Progenitor cell of endocrine pancreas (in vitro differentiated cells): ENCODE data around the gene MSI2. TPM values are rescaled to one million over a fixed set of nuclear protein-coding genes. Genes with fewer than 3 reads are reported as not detected.

ENCODE experiments used
- DNase-seq: peaks from one replicate; pipeline ENCODE4 v3.0.0; 2021; ENCODE audit warnings: low spot score; ENCODE audit not compliant: unreplicated experiment
- H3K27ac Mint-ChIP-seq: 2 replicates; pipeline ENCODE4 v1.8.0; 2021; ENCODE audit warnings: mild to moderate bottlenecking, moderate library complexity, mixed read lengths
- H3K27me3 Mint-ChIP-seq: 2 replicates; pipeline ENCODE4 v1.8.0; 2021; ENCODE audit warnings: mixed read lengths
- H3K36me3 Mint-ChIP-seq: 2 replicates; pipeline ENCODE4 v1.8.0; 2022; ENCODE audit warnings: mixed read lengths; ENCODE audit not compliant: insufficient read depth
- H3K4me1 Mint-ChIP-seq: 2 replicates; pipeline ENCODE4 v1.8.0; 2021; ENCODE audit warnings: low read depth, mixed read lengths
- H3K4me3 Mint-ChIP-seq: 2 replicates; pipeline ENCODE4 v1.8.0; 2021; ENCODE audit warnings: low read depth, mild to moderate bottlenecking, moderate library complexity, mixed read lengths
- H3K9me3 Mint-ChIP-seq: 2 replicates; pipeline ENCODE4 v1.8.0; 2021; ENCODE audit warnings: low read depth, mixed read lengths
- CTCF ChIP-seq: fragments of 200-600 bp; sonication (generic); IDR thresholded peaks from one replicate; pipeline ENCODE4 v1.5.0; 2021; ENCODE audit warnings: antibody characterized with exemption, mild to moderate bottlenecking; ENCODE audit not compliant: unreplicated experiment
- total RNA-seq: library from RNA; stranded (reverse); gene quantifications from 2 replicates; pipeline ENCODE4 v1.2.1, GENCODE V29; 2021

Gene MSI2
- total RNA-seq, 1 donor from 2014 or later = 164 TPM

DNA sequence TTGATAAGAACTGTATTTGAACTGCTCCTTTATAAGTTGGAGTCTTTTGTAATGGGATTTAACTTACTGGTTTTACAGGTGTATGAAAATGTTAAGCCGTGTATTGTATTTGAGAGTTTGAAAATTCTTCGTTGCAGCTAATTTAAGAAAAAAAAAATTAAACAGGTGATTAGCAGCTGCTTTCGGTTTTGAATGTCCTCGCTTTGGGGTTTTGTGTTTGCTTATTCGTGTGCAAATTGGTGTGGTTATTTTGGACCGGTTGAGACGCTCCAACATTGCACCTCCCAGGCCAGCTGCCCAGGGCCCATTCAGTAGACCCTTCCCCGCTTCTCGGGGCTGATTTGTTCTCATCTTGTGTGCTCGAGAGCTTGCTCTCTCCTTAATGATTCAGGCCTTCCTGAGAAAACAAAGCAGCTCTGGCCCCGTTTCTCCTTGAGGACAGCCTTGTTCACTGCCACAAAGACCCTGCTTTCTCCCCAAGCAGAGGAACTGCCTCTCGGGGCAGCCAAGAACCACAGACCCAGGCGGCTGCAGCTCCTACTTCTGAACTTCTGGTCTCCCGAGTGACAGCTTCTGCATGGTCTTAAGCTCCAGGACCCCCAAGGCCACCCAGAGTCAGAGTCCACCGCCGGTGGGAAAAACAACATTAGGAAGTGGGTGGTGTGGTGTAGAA is 100.5 kb downstream of the MSI2 start:
- Mint-ChIP-seq H3K27me3 (no peaks in the 10 kb centered on the region), H3K9me3 (no peaks in the 10 kb centered on the region), H3K4me3 (peak overlapping the region; percentile 22), H3K27ac (peak overlapping the region; percentile 94), H3K36me3 (peaks cover 11% of the 10 kb centered on the region), H3K4me1 (peaks cover 31% of the 10 kb centered on the region)
- TF ChIP-seq CTCF = no peak
- no peak for DNase-seq

DNA sequence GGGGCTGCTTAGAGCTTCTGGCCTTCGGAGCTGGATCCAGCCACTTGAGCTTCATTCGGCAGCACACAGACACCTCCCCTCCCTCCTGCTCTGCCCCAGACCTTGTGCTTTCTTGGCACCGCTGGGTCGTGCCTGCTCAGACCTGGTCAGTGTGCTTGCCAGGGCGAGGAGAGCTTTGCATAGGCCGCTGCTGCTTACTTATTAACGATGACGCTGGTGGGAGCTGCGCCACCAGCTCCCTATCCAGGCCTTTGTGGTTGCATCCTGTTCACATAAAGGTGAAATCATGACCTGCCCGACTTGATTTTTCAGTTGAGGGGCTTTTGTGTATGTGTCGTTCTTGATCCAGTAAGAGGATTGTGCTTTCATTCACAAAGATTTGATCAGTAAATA is 101.1 kb downstream of the MSI2 start:
- no peak for TF ChIP-seq CTCF
- DNase-seq = no peak
- H3K4me1 Mint-ChIP-seq = peaks cover 31% of the 10 kb centered on the region
- H3K27me3 Mint-ChIP-seq = no peaks in the 10 kb centered on the region
- H3K4me3 Mint-ChIP-seq = peak overlapping the region; percentile 17
- H3K9me3 Mint-ChIP-seq = no peaks in the 10 kb centered on the region
- H3K27ac Mint-ChIP-seq = peak overlapping the region; percentile 94
- peaks cover 9% of the 10 kb centered on the region for H3K36me3 Mint-ChIP-seq

- peak overlapping the region; percentile 94 for H3K27ac Mint-ChIP-seq
Observed at GRCh38 chr17:57357830-57358430, 101.6 kb downstream of the MSI2 start.

GRCh38 chr17:57360266-57360665 is 103.9 kb downstream of the MSI2 start:
- DNase-seq = no peak
- no peaks in the 10 kb centered on the region for H3K27me3 Mint-ChIP-seq
- H3K9me3 Mint-ChIP-seq = no peaks in the 10 kb centered on the region
- no peak for TF ChIP-seq CTCF
- peaks cover 32% of the 10 kb centered on the region for H3K4me1 Mint-ChIP-seq
- H3K36me3 Mint-ChIP-seq = peaks cover 2% of the 10 kb centered on the region
- H3K4me3 Mint-ChIP-seq = no peak overlapping the region
- H3K27ac Mint-ChIP-seq = no peak overlapping the region

More at GRCh38 chr17:57357830-57358430, 101.6 kb downstream of the MSI2 start:
- H3K4me1 Mint-ChIP-seq = peaks cover 31% of the 10 kb centered on the region
- no peak for TF ChIP-seq CTCF
- H3K9me3 Mint-ChIP-seq = no peaks in the 10 kb centered on the region
- H3K4me3 Mint-ChIP-seq = no peak overlapping the region
- peaks cover 8% of the 10 kb centered on the region for H3K36me3 Mint-ChIP-seq
- H3K27me3 Mint-ChIP-seq = no peaks in the 10 kb centered on the region
- no peak for DNase-seq

DNA sequence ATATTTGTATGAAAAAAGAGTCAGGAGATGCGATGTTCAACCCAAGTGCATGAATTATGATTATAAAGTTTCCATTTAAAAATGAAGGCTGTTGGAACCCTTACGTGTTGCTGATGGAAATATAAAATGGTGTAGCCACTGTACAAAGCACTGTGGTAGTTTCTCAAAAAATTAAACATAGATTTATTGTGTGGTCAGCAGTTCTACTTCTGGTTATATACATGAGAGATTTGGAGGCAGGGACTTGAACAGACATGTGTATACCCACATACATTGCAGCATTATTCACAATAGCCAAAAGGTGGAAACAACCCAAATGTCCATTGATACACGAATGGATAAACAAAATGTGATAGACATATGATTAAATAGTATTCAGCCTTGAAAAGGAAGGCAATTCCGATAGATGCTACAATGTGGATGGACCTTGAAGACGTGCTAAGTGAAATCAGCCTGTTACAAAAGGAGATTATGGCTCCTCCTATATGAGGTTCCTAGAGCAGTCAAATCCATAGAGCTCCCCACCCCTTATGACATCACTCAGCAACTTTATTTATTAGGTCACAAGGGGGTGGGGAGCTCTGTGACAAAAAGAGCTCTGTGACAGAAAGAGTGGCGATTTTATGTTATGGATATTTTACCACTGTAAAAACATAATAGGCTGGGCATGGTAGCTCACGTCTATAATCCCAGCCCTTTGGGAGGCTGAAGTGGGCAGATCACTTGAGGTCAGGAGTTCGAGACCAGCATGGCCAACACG is 106.7 kb downstream of the MSI2 start:
- no peak for DNase-seq
- Mint-ChIP-seq H3K9me3 (no peaks in the 10 kb centered on the region), H3K27ac (no peak overlapping the region), H3K4me3 (no peak overlapping the region), H3K36me3 (peaks cover 2% of the 10 kb centered on the region), H3K27me3 (no peaks in the 10 kb centered on the region), H3K4me1 (peaks cover 35% of the 10 kb centered on the region)
- no peak for TF ChIP-seq CTCF
